ENCODE measurements around the gene TINCR. TPM values are rescaled to one million over a fixed set of nuclear protein-coding genes. Genes with fewer than 3 reads are reported as not detected.

Gene TINCR
- total RNA-seq, 5 donors from 2014 or later (not counting 1 experiment from before 2014, with no cell fraction given), result 0.66 to 2.7 (median 1.9) TPM

- Histone ChIP-seq H3K9me3 (no peaks in the 10 kb centered on the region), H3K27me3 (replicated peaks in 1 of 2; ENCODE audit: control insufficient read depth in 2 of 2, extremely low read depth in 1 of 2, insufficient read depth in 2 of 2, low read length in 1 of 2) (peaks cover 10 to 73% of the 10 kb centered on the region in 2 experiments), H3K4me1 (ENCODE audit: control insufficient read depth in 1 of 2, extremely low read depth in 1 of 2, insufficient read depth in 2 of 2, low read length in 2 of 2) (no peaks in the 10 kb centered on the region), H3K4me3 (ENCODE audit: control insufficient read depth in 1 of 2, extremely low read depth in 1 of 2, low read length in 1 of 2) (no peak overlapping the region), H3K27ac (ENCODE audit: low read length) (no peak overlapping the region), H3K36me3 (ENCODE audit: control insufficient read depth in 2 of 2, extremely low read depth in 1 of 2, insufficient read depth in 1 of 2, low read length in 1 of 2) (no peaks in the 10 kb centered on the region)
- 79% methylated on average over 2 of the region's 7 CpGs for WGBS (ENCODE audit: insufficient coverage)
- Mint-ChIP-seq H3K4me3 (no peak overlapping the region), H3K4me1 (no peaks in the 10 kb centered on the region), H3K27me3 (peaks cover 26 to 33% of the 10 kb centered on the region in 2 donors), H3K9me3 (peaks cover 3 to 5% (median 4%) of the 10 kb centered on the region in 3 donors), H3K27ac (no peak overlapping the region), H3K36me3 (peaks cover 10% of the 10 kb centered on the region)
- ChIA-PET POLR2A (no interaction called here), CTCF (no interaction called here)
- DNase-seq, result no peak
- ATAC-seq (replicated peaks in 1 of 4), result no peak
Observed at GRCh38 chr19:5562280-5562679, 5.5 kb downstream of the TINCR start.

DNA sequence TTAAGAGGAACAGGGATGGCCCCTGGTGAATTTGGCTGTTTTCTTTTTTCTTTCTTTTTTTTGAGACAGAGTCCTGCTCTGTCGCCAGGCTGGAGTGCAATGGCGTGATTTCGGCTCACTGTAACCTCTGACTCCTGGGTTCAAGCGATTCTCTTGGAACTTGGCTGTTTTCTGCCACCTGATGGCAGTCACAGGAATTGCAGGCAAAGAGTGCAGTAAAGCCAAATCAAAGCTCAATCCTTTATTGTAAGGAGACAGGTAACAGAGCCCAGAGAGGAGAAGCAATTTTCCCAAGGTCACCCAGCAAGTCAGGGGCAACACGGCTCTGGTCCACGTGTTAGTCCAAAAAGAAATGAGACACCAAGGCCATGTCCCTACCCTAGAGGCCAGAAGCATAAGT is 6.2 kb downstream of the TINCR start:
- no peak overlapping the region for H3K27ac Mint-ChIP-seq
- peaks cover 32 to 33% of the 10 kb centered on the region in 2 donors for H3K27me3 Mint-ChIP-seq
- Histone ChIP-seq H3K27ac (ENCODE audit: low read length) (no peak overlapping the region), H3K9me3 (no peaks in the 10 kb centered on the region), H3K4me1 (ENCODE audit: control insufficient read depth in 1 of 2, extremely low read depth in 1 of 2, insufficient read depth in 2 of 2, low read length in 2 of 2) (no peaks in the 10 kb centered on the region), H3K27me3 (replicated peaks in 1 of 2; ENCODE audit: control insufficient read depth in 2 of 2, extremely low read depth in 1 of 2, insufficient read depth in 2 of 2, low read length in 1 of 2) (peaks cover 9 to 71% of the 10 kb centered on the region in 2 experiments), H3K4me3 (ENCODE audit: control insufficient read depth in 1 of 2, extremely low read depth in 1 of 2, low read length in 1 of 2) (no peak overlapping the region), H3K36me3 (ENCODE audit: control insufficient read depth in 2 of 2, extremely low read depth in 1 of 2, insufficient read depth in 1 of 2, low read length in 1 of 2) (no peaks in the 10 kb centered on the region)
- peaks cover 10% of the 10 kb centered on the region for H3K36me3 Mint-ChIP-seq
- H3K4me3 Mint-ChIP-seq, result no peak overlapping the region
- CTCF ChIA-PET, result no interaction called here
- peaks cover 3 to 5% (median 4%) of the 10 kb centered on the region in 3 donors for H3K9me3 Mint-ChIP-seq
- POLR2A ChIA-PET, result no interaction called here
- no peaks in the 10 kb centered on the region for H3K4me1 Mint-ChIP-seq
- 73% methylated on average over 4 of the region's 6 CpGs for WGBS (ENCODE audit: insufficient coverage)
- DNase-seq, result no peak
- ATAC-seq (replicated peaks in 1 of 4), result no peak

DNA sequence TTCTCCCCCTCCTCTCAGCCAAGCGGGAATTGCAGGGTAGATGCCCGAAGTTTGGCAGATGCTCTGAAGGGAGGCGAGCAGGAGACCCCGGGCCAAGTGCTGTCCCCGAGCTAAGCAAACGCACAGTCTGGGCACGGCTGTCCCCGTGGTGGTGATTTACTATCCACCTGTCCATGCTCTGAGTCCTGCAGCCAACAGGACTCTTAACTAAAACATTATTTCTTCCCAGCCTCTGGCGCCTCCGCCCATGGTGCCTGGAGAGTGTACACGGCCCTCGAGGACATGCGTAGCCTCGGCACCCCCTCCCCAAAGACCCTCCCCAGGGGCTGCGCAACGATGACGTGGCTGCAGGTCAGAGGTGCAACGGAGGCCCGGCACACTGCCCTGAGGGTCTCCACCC is 7.6 kb downstream of the TINCR start:
- H3K27me3 ChIP-seq (replicated peaks in 1 of 2; ENCODE audit: control insufficient read depth in 2 of 2, extremely low read depth in 1 of 2, insufficient read depth in 2 of 2, low read length in 1 of 2), result peaks cover 3 to 58% of the 10 kb centered on the region in 2 experiments
- Mint-ChIP-seq H3K27ac (no peak overlapping the region), H3K36me3 (peaks cover 10% of the 10 kb centered on the region), H3K4me1 (no peaks in the 10 kb centered on the region), H3K4me3 (no peak overlapping the region), H3K9me3 (peaks cover 3 to 5% (median 4%) of the 10 kb centered on the region in 3 donors), H3K27me3 (peaks cover 32 to 33% of the 10 kb centered on the region in 2 donors)
- 71% methylated on average over 18 of the region's 19 CpGs for WGBS (ENCODE audit: insufficient coverage)
- POLR2A ChIA-PET, result no interaction called here
- CTCF ChIA-PET, result no interaction called here
- H3K9me3 ChIP-seq, result no peaks in the 10 kb centered on the region
- H3K36me3 ChIP-seq (ENCODE audit: control insufficient read depth in 2 of 2, extremely low read depth in 1 of 2, insufficient read depth in 1 of 2, low read length in 1 of 2), result no peaks in the 10 kb centered on the region
- no peak overlapping the region for H3K27ac ChIP-seq (ENCODE audit: low read length)
- H3K4me3 ChIP-seq (ENCODE audit: control insufficient read depth in 1 of 2, extremely low read depth in 1 of 2, low read length in 1 of 2), result no peak overlapping the region
- DNase-seq, result no peak
- H3K4me1 ChIP-seq (ENCODE audit: control insufficient read depth in 1 of 2, extremely low read depth in 1 of 2, insufficient read depth in 2 of 2, low read length in 2 of 2), result no peaks in the 10 kb centered on the region
- no peak for ATAC-seq (replicated peaks in 1 of 4)

DNA sequence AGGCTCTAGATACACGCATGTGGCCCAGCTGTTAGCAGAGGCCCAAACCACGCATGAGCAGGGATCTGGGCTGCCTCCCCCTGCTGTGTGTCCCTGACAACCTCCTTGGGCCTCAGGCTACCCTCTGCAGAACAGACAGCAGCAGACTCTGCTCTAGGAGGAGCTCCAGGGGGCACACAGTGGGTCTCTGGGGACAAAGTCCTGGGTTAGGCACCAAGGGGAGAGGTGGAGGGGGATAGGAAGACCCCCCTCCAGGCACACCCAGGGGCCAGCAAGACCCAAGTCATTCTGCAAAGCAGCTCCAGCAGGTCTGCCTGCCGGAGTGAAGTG is 8.0 kb downstream of the TINCR start:
- WGBS (ENCODE audit: insufficient coverage), result 51% methylated on average over 3 of the region's 3 CpGs
- no peak overlapping the region for H3K4me3 Mint-ChIP-seq
- Histone ChIP-seq H3K9me3 (no peaks in the 10 kb centered on the region), H3K4me1 (ENCODE audit: control insufficient read depth in 1 of 2, extremely low read depth in 1 of 2, insufficient read depth in 2 of 2, low read length in 2 of 2) (no peaks in the 10 kb centered on the region), H3K36me3 (ENCODE audit: control insufficient read depth in 2 of 2, extremely low read depth in 1 of 2, insufficient read depth in 1 of 2, low read length in 1 of 2) (no peaks in the 10 kb centered on the region), H3K4me3 (ENCODE audit: control insufficient read depth in 1 of 2, extremely low read depth in 1 of 2, low read length in 1 of 2) (no peak overlapping the region), H3K27me3 (replicated peaks in 1 of 2; ENCODE audit: control insufficient read depth in 2 of 2, extremely low read depth in 1 of 2, insufficient read depth in 2 of 2, low read length in 1 of 2) (peaks cover 2 to 54% of the 10 kb centered on the region in 2 experiments), H3K27ac (ENCODE audit: low read length) (no peak overlapping the region)
- CTCF ChIA-PET, result no interaction called here
- POLR2A ChIA-PET, result no interaction called here
- H3K36me3 Mint-ChIP-seq, result peaks cover 10% of the 10 kb centered on the region
- H3K27me3 Mint-ChIP-seq, result peaks cover 32 to 33% of the 10 kb centered on the region in 2 donors
- ATAC-seq (replicated peaks in 1 of 4), result no peak
- DNase-seq, result no peak
- peaks cover 3 to 5% (median 4%) of the 10 kb centered on the region in 3 donors for H3K9me3 Mint-ChIP-seq
- no peak overlapping the region for H3K27ac Mint-ChIP-seq
- no peaks in the 10 kb centered on the region for H3K4me1 Mint-ChIP-seq

- Mint-ChIP-seq H3K27ac (no peak overlapping the region), H3K4me1 (no peaks in the 10 kb centered on the region), H3K4me3 (no peak overlapping the region), H3K9me3 (peaks cover 3 to 5% (median 4%) of the 10 kb centered on the region in 3 donors), H3K27me3 (peaks cover 29 to 31% of the 10 kb centered on the region in 2 donors), H3K36me3 (peaks cover 10% of the 10 kb centered on the region)
- Histone ChIP-seq H3K36me3 (ENCODE audit: control insufficient read depth in 2 of 2, extremely low read depth in 1 of 2, insufficient read depth in 1 of 2, low read length in 1 of 2) (no peaks in the 10 kb centered on the region), H3K9me3 (no peaks in the 10 kb centered on the region), H3K4me3 (ENCODE audit: control insufficient read depth in 1 of 2, extremely low read depth in 1 of 2, low read length in 1 of 2) (no peak overlapping the region), H3K4me1 (ENCODE audit: control insufficient read depth in 1 of 2, extremely low read depth in 1 of 2, insufficient read depth in 2 of 2, low read length in 2 of 2) (no peaks in the 10 kb centered on the region), H3K27me3 (replicated peaks in 1 of 2; ENCODE audit: control insufficient read depth in 2 of 2, extremely low read depth in 1 of 2, insufficient read depth in 2 of 2, low read length in 1 of 2) (peaks cover 2 to 46% of the 10 kb centered on the region in 2 experiments), H3K27ac (ENCODE audit: low read length) (no peak overlapping the region)
- 100% methylated on average over 2 of the region's 2 CpGs for WGBS (ENCODE audit: insufficient coverage)
- DNase-seq (no peak), ATAC-seq (replicated peaks in 1 of 4) (no peak)
- ChIA-PET CTCF (no interaction called here), POLR2A (no interaction called here)
Observed at GRCh38 chr19:5558101-5558621, 9.6 kb downstream of the TINCR start.

DNA sequence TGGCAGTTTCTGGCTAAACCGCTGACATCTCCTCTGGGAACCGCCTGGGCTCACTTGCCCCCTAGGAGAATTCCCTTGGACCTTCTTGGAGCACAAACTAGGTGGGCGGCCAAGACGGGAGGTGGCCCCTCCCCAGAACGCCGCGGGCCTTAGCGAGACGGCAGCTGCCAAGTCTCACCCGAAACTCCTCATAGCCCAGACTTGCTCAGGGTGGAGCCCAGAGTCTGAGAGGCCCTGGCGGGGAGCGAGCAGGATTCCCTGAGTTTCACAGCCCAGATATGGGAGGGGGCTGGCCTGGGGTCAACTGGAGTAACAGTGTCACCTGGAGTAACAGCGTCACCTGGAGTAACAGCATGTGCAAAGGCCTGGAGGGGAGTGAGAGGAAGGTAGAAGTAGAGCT is 10.1 kb downstream of the TINCR start:
- no peaks in the 10 kb centered on the region for H3K36me3 ChIP-seq (ENCODE audit: control insufficient read depth in 2 of 2, extremely low read depth in 1 of 2, insufficient read depth in 1 of 2, low read length in 1 of 2)
- H3K4me3 ChIP-seq (ENCODE audit: control insufficient read depth in 1 of 2, extremely low read depth in 1 of 2, low read length in 1 of 2), result no peak overlapping the region
- Mint-ChIP-seq H3K9me3 (peaks cover 3 to 5% (median 4%) of the 10 kb centered on the region in 3 donors), H3K36me3 (peaks cover 10% of the 10 kb centered on the region), H3K27ac (no peak overlapping the region), H3K4me1 (no peaks in the 10 kb centered on the region), H3K27me3 (peaks cover 24 to 27% of the 10 kb centered on the region in 2 donors), H3K4me3 (no peak overlapping the region)
- H3K4me1 ChIP-seq (ENCODE audit: control insufficient read depth in 1 of 2, extremely low read depth in 1 of 2, insufficient read depth in 2 of 2, low read length in 2 of 2), result no peaks in the 10 kb centered on the region
- DNase-seq (no peak), ATAC-seq (replicated peaks in 1 of 4) (no peak)
- CTCF ChIA-PET, result no interaction called here
- no peaks in the 10 kb centered on the region for H3K9me3 ChIP-seq
- POLR2A ChIA-PET, result no interaction called here
- WGBS (ENCODE audit: insufficient coverage), result 72% methylated on average over 13 of the region's 13 CpGs
- no peak overlapping the region for H3K27ac ChIP-seq (ENCODE audit: low read length)
- H3K27me3 ChIP-seq (replicated peaks in 1 of 2; ENCODE audit: control insufficient read depth in 2 of 2, extremely low read depth in 1 of 2, insufficient read depth in 2 of 2, low read length in 1 of 2), result peaks cover 2 to 42% of the 10 kb centered on the region in 2 experiments

- Histone ChIP-seq H3K27me3 (replicated peaks in 1 of 2; ENCODE audit: control insufficient read depth in 2 of 2, extremely low read depth in 1 of 2, insufficient read depth in 2 of 2, low read length in 1 of 2) (peaks cover 0 to 16% of the 10 kb centered on the region in 2 experiments), H3K4me1 (ENCODE audit: control insufficient read depth in 1 of 2, extremely low read depth in 1 of 2, insufficient read depth in 2 of 2, low read length in 2 of 2) (no peaks in the 10 kb centered on the region), H3K9me3 (no peaks in the 10 kb centered on the region), H3K4me3 (ENCODE audit: control insufficient read depth in 1 of 2, extremely low read depth in 1 of 2, low read length in 1 of 2) (no peak overlapping the region), H3K27ac (ENCODE audit: low read length) (no peak overlapping the region), H3K36me3 (ENCODE audit: control insufficient read depth in 2 of 2, extremely low read depth in 1 of 2, insufficient read depth in 1 of 2, low read length in 1 of 2) (no peaks in the 10 kb centered on the region)
- DNase-seq (no peak), ATAC-seq (replicated peaks in 1 of 4) (no peak)
- 82% methylated on average over 2 of the region's 5 CpGs for WGBS (ENCODE audit: insufficient coverage)
- ChIA-PET CTCF (no interaction called here), POLR2A (no interaction called here)
- H3K4me3 Mint-ChIP-seq, result no peak overlapping the region
- no peaks in the 10 kb centered on the region for H3K9me3 Mint-ChIP-seq
- H3K27ac Mint-ChIP-seq, result no peak overlapping the region
- H3K27me3 Mint-ChIP-seq, result peaks cover 19 to 25% of the 10 kb centered on the region in 2 donors
- H3K36me3 Mint-ChIP-seq, result no peaks in the 10 kb centered on the region
- H3K4me1 Mint-ChIP-seq, result no peaks in the 10 kb centered on the region
Observed at GRCh38 chr19:5554828-5555227, 12.9 kb downstream of the TINCR start.
